Gastrocnemius medialis (tissue), 4 donors: Measurements from ENCODE around the gene DNAJC11.
"Not testable (repeated sequence)": the region's sequence is repeated elsewhere in the genome, so short reads cannot be mapped to it uniquely, and the experiment has no call there.

ENCODE experiments used
- POLR2A ChIP-seq, 2 donors: fragments of 450-650 bp; IDR thresholded peaks; one replicate each; pipeline ENCODE4 v1.6.1; 2017; ENCODE audit warnings: antibody characterized with exemption in 2 of 2, mild to moderate bottlenecking in 2 of 2, moderate library complexity in 2 of 2
- TF ChIP-seq, protein P1 (sequence below), 5 experiments: fragments of 450-650 bp in 3 of 5; fragments of 200-600 bp in 2 of 5; sonication (generic) in 2 of 5; IDR thresholded peaks in 4 of 5; conservative IDR thresholded peaks in 1 of 5; 1 replicate in 4 of 5; 2 replicates in 1 of 5; pipeline ENCODE4 v1.5.1; 2016 to 2019; ENCODE audit warnings: antibody characterized with exemption in 5 of 5, mild to moderate bottlenecking in 3 of 5, moderate library complexity in 3 of 5

GRCh38 chr1:6636778-6637177, 64.8 kb downstream of the DNAJC11 start:
- TF ChIP-seq, protein P1, sequence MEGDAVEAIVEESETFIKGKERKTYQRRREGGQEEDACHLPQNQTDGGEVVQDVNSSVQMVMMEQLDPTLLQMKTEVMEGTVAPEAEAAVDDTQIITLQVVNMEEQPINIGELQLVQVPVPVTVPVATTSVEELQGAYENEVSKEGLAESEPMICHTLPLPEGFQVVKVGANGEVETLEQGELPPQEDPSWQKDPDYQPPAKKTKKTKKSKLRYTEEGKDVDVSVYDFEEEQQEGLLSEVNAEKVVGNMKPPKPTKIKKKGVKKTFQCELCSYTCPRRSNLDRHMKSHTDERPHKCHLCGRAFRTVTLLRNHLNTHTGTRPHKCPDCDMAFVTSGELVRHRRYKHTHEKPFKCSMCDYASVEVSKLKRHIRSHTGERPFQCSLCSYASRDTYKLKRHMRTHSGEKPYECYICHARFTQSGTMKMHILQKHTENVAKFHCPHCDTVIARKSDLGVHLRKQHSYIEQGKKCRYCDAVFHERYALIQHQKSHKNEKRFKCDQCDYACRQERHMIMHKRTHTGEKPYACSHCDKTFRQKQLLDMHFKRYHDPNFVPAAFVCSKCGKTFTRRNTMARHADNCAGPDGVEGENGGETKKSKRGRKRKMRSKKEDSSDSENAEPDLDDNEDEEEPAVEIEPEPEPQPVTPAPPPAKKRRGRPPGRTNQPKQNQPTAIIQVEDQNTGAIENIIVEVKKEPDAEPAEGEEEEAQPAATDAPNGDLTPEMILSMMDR (IDR thresholded peaks at IDR 0.05 in 4 of 5, conservative IDR thresholded peaks at IDR 0.05 in 1 of 5) = not testable (repeated sequence)
- TF ChIP-seq POLR2A (IDR thresholded peaks at IDR 0.05) = not testable (repeated sequence)
